Fibroblast of villous mesenchyme (primary cell): ENCODE results near the gene ABHD6. TPM values are rescaled to one million over a fixed set of nuclear protein-coding genes. Genes with fewer than 3 reads are reported as not detected.

Experiments
- DNase-seq: peaks from one replicate; pipeline ENCODE4 v3.0.0-alpha.2; 2010; ENCODE audit warnings: low read depth
- H3K4me3 ChIP-seq: 2 replicates; pipeline ENCODE4 v1.5.1; 2011; ENCODE audit warnings: low read depth, mild to moderate bottlenecking, low read length
- CTCF ChIP-seq: IDR thresholded peaks from 2 replicates; pipeline ENCODE4 v1.5.1; 2012; ENCODE audit warnings: low read depth, mild to moderate bottlenecking, low read length; ENCODE audit not compliant: insufficient read depth
- total RNA-seq: library from RNA; depleted of rRNA; stranded (reverse); fragments of >200 nt; gene quantifications from 2 replicates; pipeline ENCODE4 v1.2.3, GENCODE V29; 2012

ABHD6 gene
- total RNA-seq, 1 donor = 9.9 TPM

- peak; percentile 34 for DNase-seq
- no peak for TF ChIP-seq CTCF
- H3K4me3 ChIP-seq = no peak within 1 kb of the TSS
Observed at GRCh38 chr3:58210761-58211460, 26.7 kb upstream of the ABHD6 start, which contains the start of gene DNASE1L3. Gene DNASE1L3, minus strand, starts transcription at chr3:58210972. Its CDS starts 66 bp downstream, at chr3:58210906.

GRCh38 chr3:58214484-58215316, 22.9 kb upstream of the ABHD6 start:
- TF ChIP-seq CTCF = no peak
- DNase-seq = peak; percentile 30
- H3K4me3 ChIP-seq = no peak overlapping the region

- no peak for TF ChIP-seq CTCF
- H3K4me3 ChIP-seq = no peak overlapping the region
- no peak for DNase-seq
Observed at GRCh38 chr3:58215317-58216025, 22.1 kb upstream of the ABHD6 start.

GRCh38 chr3:58216496-58217195, 20.9 kb upstream of the ABHD6 start:
- no peak for TF ChIP-seq CTCF
- no peak for DNase-seq
- no peak overlapping the region for H3K4me3 ChIP-seq

GRCh38 chr3:58217209-58217811, 20.3 kb upstream of the ABHD6 start:
- TF ChIP-seq CTCF = peak; percentile 89
- DNase-seq = peak; percentile 65
- H3K4me3 ChIP-seq = no peak overlapping the region

DNA sequence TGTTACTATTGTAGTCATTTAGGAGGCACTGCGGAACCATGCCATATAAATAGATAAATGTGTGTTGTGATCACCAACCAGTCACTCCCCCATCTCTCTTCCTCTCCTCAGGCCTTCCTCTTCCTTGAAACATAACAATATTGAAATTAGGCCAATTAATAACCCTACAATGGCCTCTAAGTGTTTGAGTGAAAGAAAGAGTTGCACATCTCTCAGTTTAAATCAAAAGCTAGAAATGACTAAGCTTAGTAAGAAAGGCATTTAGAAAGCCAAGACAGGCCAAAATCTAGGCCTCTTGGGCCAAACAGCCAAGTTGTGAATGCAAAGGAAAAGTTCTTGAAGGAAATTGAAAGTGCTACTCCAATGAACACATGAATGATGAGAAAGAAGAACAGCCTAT, 18.7 kb upstream of the ABHD6 start:
- DNase-seq = no peak
- no peak for TF ChIP-seq CTCF
- H3K4me3 ChIP-seq = no peak overlapping the region
